NK-92 treated with Interleukin-12 subunit alpha and Interleukin-12 subunit beta, amount 100 ng/mL, for 24 hours (cell line): ENCODE results near the gene PPP1R1B.

Experiments
- DNase-seq: peaks from one replicate; lab custom pipeline; 2025; lab: John Stamatoyannopoulos, UW

Gene PPP1R1B

DNA sequence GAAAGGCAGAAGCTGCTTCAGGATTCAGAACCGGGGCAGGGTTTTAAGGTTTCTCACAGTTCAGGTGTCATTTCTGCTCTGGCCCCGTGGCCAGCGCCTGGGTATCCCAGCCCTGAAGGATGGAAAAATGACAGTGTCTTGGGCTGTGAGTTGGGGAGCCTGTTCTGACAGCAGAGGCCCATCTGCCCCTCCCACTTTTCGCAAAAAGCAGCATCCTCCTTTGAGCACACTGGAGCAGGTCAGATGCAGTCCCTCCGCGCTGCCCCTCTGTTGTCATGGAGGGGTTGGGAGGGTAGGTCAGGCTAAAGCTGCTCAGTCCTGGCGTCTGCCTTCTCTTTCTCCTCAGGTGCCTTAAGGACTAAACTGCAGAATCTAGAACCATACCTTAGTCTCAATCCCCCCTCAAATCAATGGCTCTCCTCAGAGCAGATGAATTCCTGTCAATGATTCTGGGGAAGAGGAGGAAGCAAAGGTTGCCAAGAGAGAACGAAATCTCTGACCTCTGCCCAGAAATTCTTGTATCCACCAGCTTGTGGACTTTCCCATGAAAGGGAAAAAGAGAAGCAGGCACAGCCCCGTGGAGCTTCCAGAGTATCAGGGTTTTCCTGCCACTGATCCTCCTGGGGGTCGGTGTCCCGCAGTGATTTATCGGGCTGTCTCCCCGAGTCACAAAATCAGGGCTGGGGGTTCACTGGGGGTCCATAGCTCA is 26.3 kb upstream of the PPP1R1B start:
- no peak for DNase-seq

DNA sequence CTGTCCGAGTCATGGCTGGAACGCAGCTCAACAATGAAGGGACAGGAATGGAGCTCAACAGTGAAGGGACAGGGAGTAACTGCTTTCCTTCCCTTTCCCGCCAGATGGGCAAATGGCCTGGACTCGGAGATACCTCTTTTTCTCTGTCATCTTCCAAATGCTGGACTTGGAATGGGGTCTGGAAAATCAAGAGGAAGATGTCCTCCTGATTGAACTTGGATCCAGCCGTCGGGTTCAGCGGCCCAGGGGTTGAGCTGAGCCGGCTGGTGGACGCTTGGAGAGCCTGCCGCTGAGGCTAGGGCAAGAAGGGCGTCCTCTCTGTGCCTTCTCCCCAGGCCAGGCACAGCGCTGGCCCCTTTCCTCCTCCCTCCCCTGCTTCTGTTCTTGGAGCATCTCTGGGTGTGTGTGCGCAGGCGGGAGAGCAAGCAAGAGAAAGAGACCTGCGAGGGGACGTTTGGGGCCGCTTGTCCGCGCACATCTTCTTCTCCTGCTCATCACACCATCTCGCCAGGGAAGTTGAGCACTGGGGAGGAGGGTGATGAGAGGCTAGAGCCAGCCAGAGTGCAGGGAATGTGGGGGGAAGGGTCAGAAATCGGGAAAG is 25.7 kb upstream of the PPP1R1B start:
- no peak for DNase-seq

DNA sequence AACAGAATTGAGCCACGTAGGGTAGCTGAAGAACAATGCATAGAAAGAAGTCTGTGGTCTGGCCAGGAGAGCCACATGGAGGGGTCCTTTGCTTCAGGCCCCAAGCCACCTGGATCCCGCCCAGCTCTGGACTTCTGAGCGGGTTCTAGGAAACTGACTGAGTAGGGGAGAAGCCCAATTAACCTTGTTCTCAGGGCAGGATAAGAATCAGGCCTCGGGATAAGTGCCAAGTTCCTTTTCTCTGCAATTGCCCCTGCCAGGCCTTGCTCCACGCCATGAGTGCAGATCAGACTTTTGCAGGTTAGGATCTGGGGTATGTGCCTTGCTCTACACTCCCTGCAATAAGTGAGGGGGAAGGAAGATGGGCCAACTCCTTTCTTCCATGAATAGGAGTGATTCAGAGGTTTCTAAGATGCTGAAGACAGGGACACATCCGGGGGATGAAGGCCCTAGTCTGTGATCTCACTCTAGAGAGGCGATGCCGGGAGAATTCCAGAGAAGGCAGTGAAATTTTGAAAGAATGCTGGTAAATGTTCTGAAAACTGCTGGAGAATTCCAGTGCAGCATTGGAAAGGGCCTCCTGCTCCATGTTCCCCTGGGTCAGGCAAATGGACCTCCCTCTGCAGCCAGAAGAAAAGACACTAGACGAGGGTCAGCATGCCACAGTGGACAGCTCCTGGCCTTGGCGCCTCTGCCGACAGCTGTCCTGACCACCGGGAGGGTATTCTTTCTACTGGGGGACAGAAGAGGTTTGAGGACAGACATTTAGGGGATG is 24.8 kb upstream of the PPP1R1B start:
- DNase-seq = no peak

DNA sequence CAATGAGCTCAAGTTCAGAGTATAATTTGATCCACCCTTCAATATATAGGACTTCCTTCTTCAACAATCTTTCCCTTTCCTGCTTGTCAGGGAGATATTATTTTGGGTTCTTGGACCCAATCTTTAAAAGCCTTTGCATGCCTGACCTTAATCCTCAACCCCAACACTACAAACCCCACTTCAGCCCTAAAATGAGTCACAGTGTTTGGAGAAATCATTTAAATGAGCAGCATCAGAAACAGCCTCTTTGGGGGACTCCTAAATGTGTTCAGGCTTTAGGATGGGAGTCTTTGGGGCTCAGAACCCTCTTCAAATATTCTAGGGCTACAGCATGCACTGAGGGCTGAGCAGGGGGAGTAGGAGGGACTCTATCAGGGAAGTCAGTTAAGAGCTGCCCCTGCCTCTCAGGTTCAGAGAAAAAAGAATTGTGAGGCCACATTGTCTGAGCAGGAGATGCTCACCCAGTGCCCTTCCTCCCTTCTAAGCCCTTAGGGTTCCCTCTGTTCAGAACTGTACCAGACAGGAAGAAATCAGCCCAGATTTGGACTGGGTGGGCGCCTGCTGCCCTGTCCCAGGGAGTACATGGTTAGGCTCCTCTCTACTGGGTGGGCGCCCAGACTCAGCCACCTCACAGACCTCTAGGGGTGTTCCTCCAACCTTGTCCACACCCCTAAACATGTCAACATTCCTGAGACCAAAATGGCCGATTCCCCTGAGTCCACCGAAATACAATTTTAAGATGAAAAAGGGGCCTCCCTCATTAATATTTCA is 24.0 kb upstream of the PPP1R1B start:
- DNase-seq = no peak

DNA sequence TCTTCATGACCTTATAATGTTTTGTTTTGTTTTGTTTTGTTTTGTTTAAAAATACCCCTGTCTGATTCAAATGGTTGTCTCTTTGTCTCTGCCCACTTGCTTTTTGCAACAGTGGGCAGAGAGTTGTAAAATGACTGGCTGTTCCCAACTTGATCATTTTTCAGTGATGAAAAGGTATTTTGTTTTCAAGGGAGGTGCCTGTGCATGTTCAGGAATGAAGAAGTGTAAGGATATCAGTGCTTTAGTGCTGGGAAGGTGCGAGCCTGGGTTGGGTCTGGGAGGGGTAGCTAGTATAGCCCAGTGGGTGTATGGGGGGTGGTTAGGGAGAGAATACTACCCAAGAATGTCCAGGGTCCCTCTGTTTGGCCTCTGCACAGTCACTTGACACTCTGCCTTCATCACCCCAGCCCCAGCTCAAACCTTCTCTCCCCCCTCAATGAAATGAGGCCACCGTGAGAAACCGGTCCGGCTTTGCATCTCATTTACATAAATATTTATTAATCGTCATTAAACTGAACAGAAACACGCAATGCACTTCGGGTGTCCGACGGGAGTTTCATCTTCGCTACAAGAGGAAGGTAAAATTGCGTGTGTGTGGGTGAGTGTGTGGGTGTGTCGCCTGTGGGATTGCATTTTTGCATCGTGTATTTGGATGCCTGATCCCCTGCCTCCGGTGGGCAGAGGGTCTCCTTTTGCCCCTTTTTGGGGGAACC is 23.3 kb upstream of the PPP1R1B start:
- DNase-seq = no peak

DNA sequence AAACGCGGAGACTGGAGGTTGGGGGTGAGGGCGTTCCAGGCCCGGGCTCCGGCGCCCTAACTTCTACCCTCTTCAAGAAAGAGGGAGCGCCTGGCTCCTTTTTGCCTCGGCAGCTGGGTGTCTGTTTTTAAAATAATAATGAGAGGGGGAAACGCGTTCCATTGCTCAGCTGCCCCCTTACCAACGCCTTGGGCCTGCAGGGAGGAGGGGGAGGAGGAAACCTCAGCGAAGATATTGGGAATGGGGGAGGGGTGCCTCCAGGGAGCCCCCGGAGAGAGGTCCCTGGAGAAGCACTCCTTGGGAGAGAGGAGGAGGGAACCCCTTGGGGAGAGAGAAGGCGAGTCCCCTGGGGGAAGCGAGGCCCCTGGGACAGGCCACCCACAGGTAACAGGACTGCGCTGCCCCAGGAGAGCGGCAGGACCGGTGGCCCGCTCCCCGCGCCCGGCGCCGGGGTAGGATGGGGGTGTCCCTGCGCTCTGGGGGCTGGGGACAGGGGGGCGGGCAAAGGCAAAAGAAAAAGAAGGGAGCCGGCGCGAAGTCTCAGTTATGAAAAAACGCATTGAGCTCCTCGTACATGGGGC is 21.8 kb upstream of the PPP1R1B start:
- DNase-seq = no peak

DNA sequence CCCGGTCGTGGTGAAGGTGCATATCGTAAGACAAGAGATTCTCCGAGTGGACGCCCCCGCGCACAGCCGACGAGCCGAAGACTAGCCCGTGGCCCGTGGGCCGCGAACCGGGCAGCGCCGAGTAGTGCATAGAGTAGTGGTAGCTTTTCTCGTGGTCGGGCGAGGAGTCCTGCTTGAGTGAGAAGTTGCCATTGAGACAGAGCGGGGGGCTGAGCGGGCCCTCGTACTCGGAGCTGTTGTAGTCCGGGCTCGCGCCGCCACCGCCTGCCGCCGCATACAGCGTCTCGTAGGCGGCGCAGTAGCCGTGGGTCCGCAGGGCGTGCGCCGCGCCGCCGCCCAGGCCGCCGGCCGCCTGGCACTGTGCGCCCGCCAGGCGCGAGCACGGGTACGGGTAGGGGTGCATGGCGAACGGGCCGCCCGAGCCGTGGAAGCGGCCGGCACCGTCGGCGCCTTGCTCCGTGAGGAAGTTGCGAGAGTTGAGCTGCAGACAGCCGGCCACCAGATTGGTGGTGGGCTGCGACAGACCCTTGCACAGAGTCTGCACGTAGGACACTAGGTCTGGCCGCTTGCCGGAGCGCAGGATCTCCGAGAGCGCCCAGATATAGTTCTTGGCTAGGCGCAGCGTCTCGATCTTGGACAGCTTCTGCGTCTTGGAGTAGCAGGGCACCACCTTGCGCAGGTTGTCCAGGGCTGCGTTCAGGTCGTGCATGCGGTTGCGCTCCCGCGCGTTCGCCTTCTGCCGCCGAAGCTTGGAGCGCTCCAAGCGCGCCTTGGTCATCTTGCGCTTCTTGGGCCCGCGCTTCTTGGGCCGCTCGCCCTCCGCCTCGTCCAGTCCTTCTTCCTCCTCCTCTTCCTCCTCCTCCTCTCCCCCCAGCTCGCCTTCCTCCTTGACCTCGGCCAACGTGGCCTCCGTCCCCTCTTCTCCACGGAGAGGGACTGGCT is 21.0 kb upstream of the PPP1R1B start:
- no peak for DNase-seq

DNA sequence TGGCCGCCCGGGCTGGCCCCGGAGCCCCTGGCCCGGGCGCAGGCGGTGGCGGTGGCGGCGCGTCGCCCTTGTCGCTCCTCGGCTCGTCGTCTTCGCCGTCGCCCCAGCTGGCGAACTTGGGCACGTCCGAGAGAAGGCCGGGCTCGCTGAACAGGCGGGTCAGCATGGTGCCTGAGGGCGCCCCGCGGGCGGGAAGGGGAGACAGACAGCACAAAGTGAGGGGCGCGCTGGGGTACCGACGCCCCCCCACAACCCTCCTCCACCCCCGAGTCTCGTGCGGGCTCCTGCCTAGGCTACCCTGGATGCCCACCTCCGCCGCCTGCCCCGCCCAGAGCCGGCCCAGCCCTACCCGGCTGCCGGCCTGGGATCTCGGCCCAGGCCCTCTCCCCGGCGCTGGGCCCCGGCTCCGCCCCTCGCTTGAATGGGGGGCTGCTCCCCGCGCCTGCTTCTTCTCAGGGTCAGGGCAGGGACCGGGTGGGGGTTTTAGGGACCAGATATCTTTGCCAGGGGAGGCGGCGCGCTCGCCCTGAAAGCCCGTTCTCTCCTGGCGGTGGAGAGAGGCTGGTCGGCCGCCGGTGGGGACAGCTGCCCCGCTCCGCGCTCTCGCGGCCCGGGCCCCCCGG is 20.2 kb upstream of the PPP1R1B start:
- DNase-seq = no peak

DNA sequence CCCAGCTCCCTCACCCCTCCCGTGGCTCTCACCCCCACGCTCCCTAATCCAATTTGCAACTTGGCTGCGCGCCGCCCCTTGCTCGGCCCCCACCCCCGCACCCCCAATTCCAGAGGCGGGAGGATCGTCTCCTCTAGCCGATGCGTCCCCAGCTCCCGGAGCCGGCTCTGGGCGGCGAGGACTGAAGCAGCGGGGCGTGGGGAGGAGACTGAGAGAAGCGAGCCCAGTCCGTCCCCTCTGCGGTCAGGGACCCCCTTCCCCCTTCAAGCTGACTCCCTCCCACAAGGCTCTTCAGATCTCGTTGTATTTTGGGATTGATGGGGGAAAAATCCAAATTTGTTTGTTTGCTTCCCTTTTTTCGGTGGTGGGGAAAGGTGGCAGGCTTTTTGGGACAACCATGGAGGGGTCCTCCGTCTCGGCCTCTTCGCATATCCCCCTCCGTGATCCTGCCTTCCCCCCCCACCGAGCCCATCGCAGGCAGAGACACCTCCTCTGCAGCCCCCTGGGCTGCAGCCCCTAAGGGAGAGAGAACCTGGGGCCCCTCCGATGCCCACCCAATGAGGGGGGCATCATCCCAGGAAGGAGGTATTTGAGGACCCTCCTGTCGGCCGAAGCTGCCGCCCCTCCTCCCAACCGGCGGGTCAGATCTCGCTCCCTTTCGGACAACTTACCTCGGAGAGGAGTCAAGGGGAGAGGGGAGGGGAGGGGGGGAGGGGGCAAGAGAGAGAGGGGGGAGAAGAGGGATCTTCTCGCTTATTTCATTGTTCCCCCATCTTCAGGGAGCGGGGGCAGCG is 19.5 kb upstream of the PPP1R1B start:
- DNase-seq = no peak

DNA sequence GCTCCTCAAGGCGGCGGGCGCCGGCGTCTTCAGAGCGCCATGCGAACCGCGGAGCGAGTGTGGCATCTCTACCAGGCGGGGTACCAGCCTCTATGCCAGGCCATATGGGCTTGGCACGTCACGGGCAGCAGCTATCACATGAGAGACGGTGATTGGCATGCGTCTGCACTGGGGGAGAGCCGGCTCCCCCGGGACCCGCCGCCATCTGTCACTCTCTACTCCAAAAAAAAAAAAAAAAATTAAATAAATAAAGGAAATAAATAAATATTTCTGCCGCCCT is 19.0 kb upstream of the PPP1R1B start, which contains the start of gene NEUROD2:
Gene NEUROD2, minus strand, starts transcription at position 70 of the 280 bp plus-strand sequence. CDS start 1,321 bp downstream, outside the sequence.
- no peak for DNase-seq

DNA sequence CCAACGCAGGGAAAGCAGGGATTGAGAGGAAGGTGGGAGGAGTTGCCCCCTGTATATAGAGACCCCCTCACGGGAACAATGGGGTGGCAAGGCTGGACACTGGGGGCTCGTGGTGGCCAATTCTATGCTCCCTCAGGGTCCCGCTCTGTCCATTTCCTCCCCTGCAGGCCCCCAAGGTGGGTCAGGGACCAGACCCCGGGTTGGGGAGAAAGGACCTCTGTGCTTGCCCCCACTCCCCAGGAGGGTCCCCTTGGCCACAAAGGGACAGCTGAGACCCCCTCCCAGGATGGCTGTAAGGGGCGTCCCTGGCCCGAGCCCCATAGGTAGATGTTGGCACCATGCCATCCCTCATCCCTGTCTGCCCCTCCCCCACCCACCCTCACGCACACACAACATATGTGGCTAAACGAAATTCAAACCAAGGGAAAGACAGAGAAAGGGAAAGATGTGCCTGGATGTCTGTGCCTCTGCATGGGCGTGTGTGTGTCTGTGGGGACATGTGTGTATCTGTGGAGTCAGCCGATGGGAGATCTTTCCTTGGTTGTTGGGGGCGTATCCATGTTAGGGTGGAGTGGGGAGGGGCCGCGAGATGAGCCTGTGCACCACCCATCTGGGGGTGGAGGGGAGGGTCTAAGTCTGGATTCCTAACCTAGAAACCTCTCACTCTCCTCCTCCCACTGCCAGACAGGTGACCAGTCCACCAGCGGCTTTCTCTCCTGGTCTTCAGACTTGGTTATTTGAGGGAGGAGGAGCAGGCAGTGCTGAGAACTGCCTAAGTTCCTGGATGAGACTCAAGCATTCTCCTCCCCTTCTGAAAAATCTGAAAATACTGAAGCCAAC is 18.4 kb upstream of the PPP1R1B start:
- DNase-seq = no peak

DNA sequence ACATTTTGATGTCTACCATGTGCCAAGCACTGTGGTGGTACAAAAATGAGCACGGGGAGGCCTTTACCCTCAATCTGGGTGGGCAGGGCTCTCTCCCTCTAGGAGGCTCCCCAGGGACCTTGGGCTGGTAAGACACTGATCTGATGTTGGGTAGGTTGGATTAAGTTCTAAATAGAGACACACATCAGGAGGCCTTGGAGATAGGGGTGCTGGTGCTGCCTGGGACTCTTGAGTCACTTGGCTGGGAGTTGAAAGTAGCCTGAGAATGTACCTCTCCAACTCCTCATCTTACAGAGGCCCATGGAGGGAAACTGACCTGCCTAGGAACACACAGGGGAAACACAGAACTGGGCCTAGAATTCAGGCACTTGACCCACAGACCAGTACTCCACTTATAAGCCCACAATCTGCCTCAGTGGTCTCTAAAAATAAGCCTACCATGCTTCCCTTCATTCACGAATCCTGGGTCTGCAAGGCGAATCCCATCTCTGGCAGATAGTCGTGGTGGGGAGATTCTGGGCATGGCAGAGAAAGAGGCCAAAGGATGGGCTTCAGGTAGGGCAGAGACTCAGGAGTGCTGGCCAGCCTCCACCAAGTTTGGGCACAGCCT is 17.2 kb upstream of the PPP1R1B start:
- no peak for DNase-seq

DNA sequence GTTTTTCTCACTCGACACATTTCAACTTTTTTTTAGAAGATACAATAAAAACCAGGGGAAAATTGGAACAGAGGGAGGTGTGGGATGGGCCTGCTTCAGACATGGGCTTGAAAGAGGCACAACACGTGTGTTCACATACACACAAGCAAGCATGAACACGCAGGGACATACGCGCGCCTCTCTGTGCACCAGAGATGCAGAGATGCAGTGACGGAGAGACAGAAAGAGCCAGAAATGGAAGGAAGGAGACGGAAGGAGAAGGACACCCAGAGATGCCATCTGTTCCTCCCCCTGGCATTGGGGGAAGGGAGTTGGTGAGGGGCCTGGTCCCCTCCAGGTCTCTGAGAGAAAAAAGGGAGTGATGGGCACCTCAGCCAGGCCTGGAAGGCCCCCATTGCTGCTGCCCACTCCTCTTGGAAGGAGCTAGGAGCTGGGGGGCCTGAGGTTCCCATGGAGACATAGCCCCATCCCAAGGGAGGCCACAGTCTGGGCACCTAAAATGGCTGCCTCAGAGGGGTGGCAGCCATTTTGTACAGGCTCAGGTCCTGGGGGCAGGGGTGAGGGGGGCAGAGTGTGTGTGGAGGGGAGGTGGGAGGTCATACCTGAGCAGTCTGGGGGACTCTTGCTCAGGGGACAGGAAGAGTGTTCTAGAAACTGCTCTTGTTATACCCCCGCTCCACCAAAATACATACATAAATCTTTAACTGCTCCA is 15.2 kb upstream of the PPP1R1B start:
- DNase-seq = no peak

DNA sequence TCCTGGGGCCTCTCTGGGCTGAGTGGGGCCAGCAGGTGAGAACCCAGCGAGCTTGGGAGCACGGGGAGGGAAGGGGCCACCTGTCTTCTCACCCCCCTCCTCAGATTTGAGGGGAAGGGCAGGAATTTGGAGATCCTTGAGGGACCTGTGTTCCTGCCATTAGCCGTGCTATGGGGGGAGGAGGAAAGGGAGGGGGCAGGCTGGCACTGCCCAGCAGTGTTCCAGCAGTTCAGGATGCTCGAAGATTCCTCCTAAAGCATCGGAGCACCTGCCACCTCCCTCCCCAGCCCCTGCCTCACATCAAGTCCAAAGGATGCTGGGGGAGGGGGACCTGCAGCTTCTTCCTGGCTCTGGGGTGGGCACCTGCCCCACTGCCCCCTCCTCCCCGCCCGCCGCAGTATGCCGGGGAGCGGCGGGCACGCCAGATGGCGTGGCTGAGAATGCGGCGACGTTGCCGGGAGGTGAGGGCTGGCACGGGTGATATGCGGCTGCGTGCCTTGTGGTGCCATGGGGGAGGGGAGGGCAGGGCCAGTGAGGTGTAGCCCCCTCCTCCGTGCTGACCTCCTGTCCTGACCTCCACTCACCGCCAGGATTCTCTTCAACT is 14.4 kb upstream of the PPP1R1B start:
- DNase-seq = no peak

DNA sequence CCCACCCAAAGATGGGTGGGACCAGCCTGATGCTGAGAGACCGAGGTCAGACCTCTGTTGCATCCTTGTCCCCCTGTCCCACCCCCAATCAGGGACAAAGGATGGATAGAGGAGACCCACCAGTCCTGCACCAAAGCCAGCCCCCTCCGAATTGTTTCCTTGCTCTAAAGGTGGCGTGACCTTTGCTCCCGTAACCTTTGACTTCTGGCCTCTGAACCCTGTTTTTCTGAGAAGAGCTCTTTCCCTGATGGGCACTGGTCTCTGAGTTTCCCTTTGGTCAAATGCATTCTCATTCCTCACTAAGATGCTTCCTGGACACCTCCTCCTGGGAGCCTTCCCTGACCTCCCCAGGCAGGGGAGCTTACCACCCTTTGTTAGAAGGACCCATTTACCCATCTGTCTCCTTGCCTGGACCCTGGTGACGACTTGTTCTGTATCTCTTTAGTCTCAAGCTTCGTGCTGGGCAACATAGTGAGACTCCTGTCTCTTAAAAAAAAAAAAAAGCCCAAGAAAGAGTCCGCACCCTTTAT is 13.8 kb upstream of the PPP1R1B start:
- no peak for DNase-seq

DNA sequence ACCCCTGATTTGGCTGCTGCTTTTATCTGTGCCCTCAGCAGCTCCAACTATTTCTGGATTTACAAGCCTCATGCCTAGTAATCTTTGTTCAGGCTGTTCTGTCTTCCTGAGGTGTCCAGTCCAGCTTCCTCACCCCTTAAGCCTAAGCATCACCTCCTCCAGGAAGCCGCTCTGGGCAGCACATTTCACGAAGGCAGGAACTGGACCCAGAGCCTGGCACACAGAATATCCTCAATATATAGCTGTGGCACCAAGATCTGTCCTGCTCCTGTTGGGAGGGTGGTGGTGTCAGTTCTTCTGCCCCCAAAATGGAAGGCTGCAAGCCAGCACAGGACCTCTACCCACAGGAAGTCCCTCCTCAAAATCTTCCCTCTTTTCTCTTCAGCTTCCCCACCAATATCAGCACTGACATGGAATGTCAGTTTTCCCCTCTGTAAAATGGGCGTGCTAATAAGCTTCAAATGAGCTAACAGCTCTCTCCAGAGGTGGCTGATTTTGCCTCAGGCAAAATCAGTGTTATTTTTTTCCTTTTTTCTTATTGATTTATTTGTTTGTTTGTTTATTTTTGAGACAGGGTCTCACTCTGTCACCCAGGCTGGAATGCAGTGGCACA is 12.1 kb upstream of the PPP1R1B start:
- no peak for DNase-seq
